Left lung (tissue), 10 donors: ENCODE data around the gene GRIN1. TPM values are rescaled to one million over a fixed set of nuclear protein-coding genes. Genes with fewer than 3 reads are reported as not detected.
"Not testable (repeated sequence)": the region's sequence is repeated elsewhere in the genome, so short reads cannot be mapped to it uniquely, and the experiment has no call there.

Experiments
- ATAC-seq: fragments of 200-7000 bp; cut with Tn5 transposase; one replicate; pipeline ENCODE4 v1.9.1; 2020; ENCODE audit warnings: moderate library complexity
- DNase-seq, 4 donors: peaks; one replicate each; pipeline ENCODE4 v3.0.0-alpha.2; 2013 to 2020
- H3K27ac ChIP-seq, 2 donors: fragments of 200-600 bp; sonication (generic) in 1 of 2; one replicate each; pipeline versions ENCODE4 v1.5.0 to v1.8.0; 2020 to 2021
- H3K27me3 ChIP-seq, 2 donors: fragments of 200-600 bp; sonication (generic) in 1 of 2; one replicate each; pipeline versions ENCODE4 v1.5.0 to v1.8.0; 2020 to 2021
- H3K36me3 ChIP-seq, 2 donors: fragments of 200-600 bp; sonication (generic) in 1 of 2; one replicate each; pipeline versions ENCODE4 v1.5.0 to v1.8.0; 2020 to 2021
- H3K4me1 ChIP-seq, 2 donors: fragments of 200-600 bp; one replicate each; pipeline ENCODE4 v1.8.0; 2021
- H3K4me3 ChIP-seq, 2 donors: fragments of 200-600 bp; sonication (generic) in 1 of 2; one replicate each; pipeline versions ENCODE4 v1.5.0 to v1.8.0; 2020 to 2021; ENCODE audit warnings: mild to moderate bottlenecking in 1 of 2
- H3K9me3 ChIP-seq, 2 donors: fragments of 200-600 bp; sonication (generic) in 1 of 2; one replicate each; pipeline versions ENCODE4 v1.5.0 to v1.8.0; 2020 to 2021
- CTCF ChIP-seq, 2 donors: fragments of 200-600 bp; sonication (generic) in 1 of 2; IDR thresholded peaks; one replicate each; pipeline versions ENCODE4 v1.5.0 to v1.8.0; 2021; ENCODE audit warnings: antibody characterized with exemption in 2 of 2
- intact Hi-C, 2 donors: fragments of 100-400 bp; cut with DNase I; formaldehyde crosslinking; loops; one replicate each; pipeline versions ENCODE4 v1.11.2 to v1.14.2; 2022
- polyA plus RNA-seq, 6 donors: library from polyadenylated mRNA; unstranded; fragments of 120-200 nt; gene quantifications; one replicate each; pipeline ENCODE4 v1.2.1, GENCODE V29; 2013; ENCODE audit not compliant: insufficient read length in 6 of 6
- total RNA-seq, 2 donors: library from RNA; stranded (reverse); fragmentation: NEBNext Ultra II Directional; extraction: Animal tissue kit (Norgen Biotek cat#: 25700); gene quantifications; one replicate each; pipeline ENCODE4 v1.2.1, GENCODE V29; 2021
- donor health status: DM: no; HTN: yes; CAD: no.
- donor health status: DM: no; HTN: no; CAD: no.

The GRIN1 gene
- total and polyA plus RNA-seq, 8 donors: 0.15 to 0.55 (median 0.28) TPM

GRCh38 chr9:137115394-137116026 lies 23.4 kb upstream of the GRIN1 start:
- Histone ChIP-seq H3K27ac (no peak overlapping the region), H3K27me3 (peaks cover 0 to 22% of the 10 kb centered on the region in 2 donors), H3K4me1 (peaks cover 0 to 21% of the 10 kb centered on the region in 2 donors), H3K9me3 (no peaks in the 10 kb centered on the region), H3K36me3 (peaks cover 0 to 26% of the 10 kb centered on the region in 2 donors), H3K4me3 (peak overlapping the region in 1 of 2 donors; percentile 78)
- ATAC-seq (no peak), DNase-seq (no peak)
- TF ChIP-seq CTCF (IDR thresholded peaks at IDR 0.05): no peak
- intact Hi-C loops: no loop called here

- ATAC-seq (no peak), DNase-seq (no peak)
- Histone ChIP-seq H3K27me3 (peaks cover 0 to 22% of the 10 kb centered on the region in 2 donors), H3K4me1 (peaks cover 0 to 21% of the 10 kb centered on the region in 2 donors), H3K36me3 (peaks cover 0 to 22% of the 10 kb centered on the region in 2 donors), H3K27ac (no peak overlapping the region), H3K9me3 (no peaks in the 10 kb centered on the region), H3K4me3 (no peak overlapping the region)
- intact Hi-C loops: no loop called here
- TF ChIP-seq CTCF (IDR thresholded peaks at IDR 0.05): no peak
These were observed 22.9 kb upstream of the GRIN1 start for GRCh38 chr9:137116027-137116507.

- Histone ChIP-seq H3K27ac (no peak overlapping the region), H3K36me3 (peaks cover 0 to 16% of the 10 kb centered on the region in 2 donors), H3K4me3 (no peak overlapping the region), H3K4me1 (peaks cover 0 to 21% of the 10 kb centered on the region in 2 donors), H3K27me3 (peaks cover 0 to 22% of the 10 kb centered on the region in 2 donors), H3K9me3 (no peaks in the 10 kb centered on the region)
- DNase-seq: no peak
- no peak for ATAC-seq
- TF ChIP-seq CTCF (IDR thresholded peaks at IDR 0.05): no peak
- intact Hi-C loops: no loop called here
These were observed 22.2 kb upstream of the GRIN1 start for GRCh38 chr9:137116728-137117127.

GRCh38 chr9:137117269-137117731 lies 21.7 kb upstream of the GRIN1 start:
- ATAC-seq: no peak
- Histone ChIP-seq H3K36me3 (peaks cover 0 to 11% of the 10 kb centered on the region in 2 donors), H3K27ac (no peak overlapping the region), H3K27me3 (peaks cover 0 to 22% of the 10 kb centered on the region in 2 donors), H3K4me3 (no peak overlapping the region), H3K9me3 (no peaks in the 10 kb centered on the region), H3K4me1 (peaks cover 0 to 21% of the 10 kb centered on the region in 2 donors)
- DNase-seq: peak in 1 of 4 donors; percentile 71
- intact Hi-C loops: no loop called here
- TF ChIP-seq CTCF (IDR thresholded peaks at IDR 0.05): no peak

- not testable (repeated sequence) for ATAC-seq
These were observed 20.8 kb upstream of the GRIN1 start for GRCh38 chr9:137118092-137118603.

GRCh38 chr9:137121927-137122795 lies 16.8 kb upstream of the GRIN1 start:
- H3K4me1 ChIP-seq, DNase-seq, H3K4me3 ChIP-seq, H3K9me3 ChIP-seq, ATAC-seq, H3K36me3 ChIP-seq, H3K27me3 ChIP-seq, H3K27ac ChIP-seq: not testable (repeated sequence)
- intact Hi-C loops: loop anchor here in 1 of 2 donors (2.0 kb wide), 1 partner anchor 109 kb away; the partner anchor contains the start of gene SLC34A3

More at GRCh38 chr9:137118092-137118603, 20.8 kb upstream of the GRIN1 start:
- DNase-seq, intact Hi-C loops, H3K4me3 ChIP-seq, H3K27ac ChIP-seq, H3K9me3 ChIP-seq, H3K36me3 ChIP-seq: not testable (repeated sequence)
- Histone ChIP-seq H3K4me1 (peaks cover 0 to 18% of the 10 kb centered on the region in 2 donors), H3K27me3 (peaks cover 0 to 22% of the 10 kb centered on the region in 2 donors)

- not testable (repeated sequence) for DNase-seq, H3K27me3 ChIP-seq, ATAC-seq, H3K4me3 ChIP-seq, H3K9me3 ChIP-seq, H3K27ac ChIP-seq, H3K36me3 ChIP-seq
- peaks cover 8 to 15% of the 10 kb centered on the region in 2 donors for H3K4me1 ChIP-seq
- intact Hi-C loops: loop anchor here in 1 of 2 donors (2.0 kb wide), 1 partner anchor 108 kb away; the partner anchor contains the start of gene SLC34A3
These were observed 16.0 kb upstream of the GRIN1 start for GRCh38 chr9:137122796-137123467.
